ENCODE measurements around the gene PLXNA2. TPM values are rescaled to one million over a fixed set of nuclear protein-coding genes. Genes with fewer than 3 reads are reported as not detected.

The PLXNA2 gene
- total and polyA plus RNA-seq, 2 of the 8 experiments (the other 6 are each of a cell fraction or from before 2014, with no cell fraction given) = 0.33 to 1.5 TPM

GRCh38 chr1:208058267-208058666 is 185.9 kb downstream of the PLXNA2 start:
- no peak overlapping the region for H2BK15ac ChIP-seq (ENCODE audit: low read length)
- WGBS, 2 experiments (ENCODE audit: extremely low coverage in 1 of 2, insufficient coverage in 1 of 2, insufficient read length in 1 of 2, insufficient replicate concordance in 2 of 2, low coverage in 1 of 2, low lambda C conversion rate in 2 of 2, missing lambda C conversion rate in 1 of 2) = 88% methylated on average over 12 of the region's 12 CpGs; no CpG with 5 or more reads in 1 of the 2 experiments
- no peak overlapping the region for H3K27ac ChIP-seq (ENCODE audit: low read depth, low read length)
- no peak for DNase-seq (ENCODE audit: low read depth in 1 of 2, low spot score in 2 of 2)
- no peak overlapping the region for H3K18ac ChIP-seq (ENCODE audit: extremely low read depth, low read length)
- no peak overlapping the region for H3K4ac ChIP-seq (replicated peaks; ENCODE audit: insufficient read length, low read depth, low read length)
- H2BK20ac ChIP-seq (ENCODE audit: low read length) = no peak overlapping the region
- no peak overlapping the region for H4K8ac ChIP-seq (ENCODE audit: extremely low read depth, insufficient read depth, low read length)
- no peak overlapping the region for H2AK5ac ChIP-seq (ENCODE audit: low read depth, low read length)
- no peaks in the 10 kb centered on the region for H3K27me3 ChIP-seq (replicated peaks in 1 of 4; ENCODE audit: control insufficient read depth in 3 of 4, extremely low read depth in 1 of 4, insufficient read depth in 3 of 4, low read length in 3 of 4)
- H3K79me1 ChIP-seq (ENCODE audit: low read depth, low read length) = no peaks in the 10 kb centered on the region
- no peak overlapping the region for H3K23ac ChIP-seq (ENCODE audit: insufficient read length)
- no peak overlapping the region for H3K14ac ChIP-seq (ENCODE audit: insufficient read length)
- FAIRE-seq = no peak
- no peak overlapping the region for H3K4me2 ChIP-seq (ENCODE audit: insufficient read depth in 1 of 2, low read depth in 2 of 2, low read length in 2 of 2)
- no peaks in the 10 kb centered on the region for H3K9me3 ChIP-seq (ENCODE audit: insufficient read depth in 2 of 2, low read depth in 1 of 2, low read length in 1 of 2)
- H2BK5ac ChIP-seq (ENCODE audit: low read depth, low read length) = no peak overlapping the region
- H3K4me1 ChIP-seq (replicated peaks in 1 of 4; ENCODE audit: control insufficient read depth in 3 of 4, insufficient read depth in 4 of 4, low read length in 3 of 4) = peaks cover 0 to 10% (median 5%) of the 10 kb centered on the region in 4 experiments; a peak in 6 of 7 replicates
- no peak overlapping the region for H2BK120ac ChIP-seq (replicated peaks; ENCODE audit: low read depth, low read length)
- no peaks in the 10 kb centered on the region for H4K20me1 ChIP-seq (replicated peaks in 1 of 2; ENCODE audit: control insufficient read depth in 1 of 2, insufficient read depth in 2 of 2, low read length in 2 of 2)
- ChIA-PET CTCF (ENCODE audit: partially characterized antibody) (interaction anchor here (1.0 to 3.9 kb wide), 13 partner anchors 9 to 187 kb away, joined by 3 to 19 read pairs (median 4); no protein-coding TSS in a partner anchor), POLR2A (ENCODE audit: partially characterized antibody) (no interaction called here)
- H3K23me2 ChIP-seq (ENCODE audit: low read depth, low read length) = no peaks in the 10 kb centered on the region
- H3K4me3 ChIP-seq (ENCODE audit: extremely low read depth in 1 of 4, insufficient read depth in 2 of 4, low read depth in 3 of 4, low read length in 4 of 4) = no peak overlapping the region
- H3K9ac ChIP-seq (replicated peaks in 1 of 4; ENCODE audit: extremely low read depth in 1 of 4, low read depth in 3 of 4, low read length in 3 of 4) = no peak overlapping the region
- no peaks in the 10 kb centered on the region for H3K79me2 ChIP-seq (ENCODE audit: control insufficient read depth in 1 of 2, insufficient read depth in 2 of 2, low read length in 2 of 2)
- H3K36me3 ChIP-seq (ENCODE audit: control insufficient read depth in 2 of 4, insufficient read depth in 4 of 4, low read length in 3 of 4) = no peaks in the 10 kb centered on the region
- H2AFZ ChIP-seq (ENCODE audit: low read length) = no peak overlapping the region
- H4K91ac ChIP-seq (replicated peaks; ENCODE audit: insufficient read length, low read length) = no peak overlapping the region
- H4K5ac ChIP-seq (ENCODE audit: insufficient read length, low read depth, low read length) = no peak overlapping the region
- no peak overlapping the region for H2BK12ac ChIP-seq (ENCODE audit: low read depth, low read length)
- H3K56ac ChIP-seq (replicated peaks; ENCODE audit: insufficient read length, low read depth, low read length) = no peak overlapping the region
- TF ChIP-seq HDAC2 (IDR thresholded peaks at IDR 0.05; ENCODE audit: borderline replicate concordance in 1 of 2, low read depth in 2 of 2, low read length in 2 of 2) (no peak), RXRA (IDR thresholded peaks at IDR 0.05; ENCODE audit: insufficient read depth, low read depth, low read length) (no peak), POLR2AphosphoS5 (IDR thresholded peaks at IDR 0.05; ENCODE audit: low read depth, low read length) (no peak), BRCA1 (IDR thresholded peaks at IDR 0.05; ENCODE audit: low read depth, low read length) (no peak), RFX5 (IDR thresholded peaks at IDR 0.05; ENCODE audit: borderline replicate concordance, low read depth, low read length) (no peak), NRF1 (IDR thresholded peaks at IDR 0.05; ENCODE audit: low read depth, low read length) (no peak), E2F6 (IDR thresholded peaks at IDR 0.05) (no peak), CTCF (IDR thresholded peaks at IDR 0.05; ENCODE audit: control extremely low read depth in 1 of 3, insufficient read depth in 1 of 3, low read depth in 1 of 3, low read length in 3 of 3) (no peak), SP4 (IDR thresholded peaks at IDR 0.05; ENCODE audit: low read length) (no peak), CBX8 (IDR thresholded peaks at IDR 0.05; ENCODE audit: borderline replicate concordance, low read depth, low read length) (no peak), BACH1 (IDR thresholded peaks at IDR 0.05; ENCODE audit: low read length) (no peak)
